Measurements from ENCODE around the gene PRR5L.
"Not testable (repeated sequence)": the region's sequence is repeated elsewhere in the genome, so short reads cannot be mapped to it uniquely, and the experiment has no call there.

Gene PRR5L

DNA sequence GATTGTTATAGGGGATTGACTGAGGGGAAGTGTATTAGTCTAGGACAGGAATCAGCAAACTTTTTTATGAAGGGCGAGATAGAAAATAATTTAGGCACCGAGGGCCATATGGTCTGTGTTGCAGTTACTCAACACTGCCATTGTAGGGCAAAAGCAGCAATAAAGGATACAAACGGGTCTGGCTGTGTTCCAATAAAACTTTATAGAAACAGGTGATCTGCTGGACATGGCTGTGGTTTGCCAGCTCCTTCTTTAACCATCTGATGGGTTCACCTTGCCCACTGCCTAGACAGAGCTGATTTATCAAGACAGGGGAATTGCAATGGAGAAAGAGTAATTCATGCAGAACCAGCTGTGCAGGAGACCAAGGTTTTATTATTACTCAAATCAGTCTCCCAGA lies 20.0 kb downstream of the PRR5L start:
- H3K4me3 ChIP-seq (ENCODE audit: control insufficient read depth, low read depth, low read length): no peak overlapping the region
- TF ChIP-seq, protein P1, sequence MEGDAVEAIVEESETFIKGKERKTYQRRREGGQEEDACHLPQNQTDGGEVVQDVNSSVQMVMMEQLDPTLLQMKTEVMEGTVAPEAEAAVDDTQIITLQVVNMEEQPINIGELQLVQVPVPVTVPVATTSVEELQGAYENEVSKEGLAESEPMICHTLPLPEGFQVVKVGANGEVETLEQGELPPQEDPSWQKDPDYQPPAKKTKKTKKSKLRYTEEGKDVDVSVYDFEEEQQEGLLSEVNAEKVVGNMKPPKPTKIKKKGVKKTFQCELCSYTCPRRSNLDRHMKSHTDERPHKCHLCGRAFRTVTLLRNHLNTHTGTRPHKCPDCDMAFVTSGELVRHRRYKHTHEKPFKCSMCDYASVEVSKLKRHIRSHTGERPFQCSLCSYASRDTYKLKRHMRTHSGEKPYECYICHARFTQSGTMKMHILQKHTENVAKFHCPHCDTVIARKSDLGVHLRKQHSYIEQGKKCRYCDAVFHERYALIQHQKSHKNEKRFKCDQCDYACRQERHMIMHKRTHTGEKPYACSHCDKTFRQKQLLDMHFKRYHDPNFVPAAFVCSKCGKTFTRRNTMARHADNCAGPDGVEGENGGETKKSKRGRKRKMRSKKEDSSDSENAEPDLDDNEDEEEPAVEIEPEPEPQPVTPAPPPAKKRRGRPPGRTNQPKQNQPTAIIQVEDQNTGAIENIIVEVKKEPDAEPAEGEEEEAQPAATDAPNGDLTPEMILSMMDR (conservative IDR thresholded peaks at IDR 0.05; ENCODE audit: control insufficient read depth, insufficient read depth, low read depth, low read length): no peak
- no peak for DNase-seq (ENCODE audit: low read depth)

DNA sequence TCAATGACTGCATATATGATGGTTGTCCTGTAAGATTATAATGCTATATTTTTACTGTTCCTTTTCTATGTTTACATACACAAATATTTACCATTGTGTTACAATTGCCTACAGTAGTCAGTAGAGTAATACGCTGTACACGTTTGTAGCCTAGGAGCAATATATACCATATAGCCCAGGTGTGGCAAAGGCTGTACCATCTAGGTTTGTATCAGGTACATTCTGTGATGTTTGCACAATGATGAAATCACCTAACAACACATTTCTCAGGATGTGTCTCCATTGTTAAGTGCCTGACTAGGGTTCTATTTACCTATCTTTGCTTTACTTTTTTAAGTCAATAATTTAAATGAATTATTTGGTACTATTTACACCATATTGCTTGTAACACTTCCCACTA lies 21.9 kb downstream of the PRR5L start:
- H3K4me3 ChIP-seq (ENCODE audit: control insufficient read depth, low read depth, low read length): no peak overlapping the region
- no peak for DNase-seq (ENCODE audit: low read depth)
- TF ChIP-seq, protein P1 (conservative IDR thresholded peaks at IDR 0.05; ENCODE audit: control insufficient read depth, insufficient read depth, low read depth, low read length): no peak

DNA sequence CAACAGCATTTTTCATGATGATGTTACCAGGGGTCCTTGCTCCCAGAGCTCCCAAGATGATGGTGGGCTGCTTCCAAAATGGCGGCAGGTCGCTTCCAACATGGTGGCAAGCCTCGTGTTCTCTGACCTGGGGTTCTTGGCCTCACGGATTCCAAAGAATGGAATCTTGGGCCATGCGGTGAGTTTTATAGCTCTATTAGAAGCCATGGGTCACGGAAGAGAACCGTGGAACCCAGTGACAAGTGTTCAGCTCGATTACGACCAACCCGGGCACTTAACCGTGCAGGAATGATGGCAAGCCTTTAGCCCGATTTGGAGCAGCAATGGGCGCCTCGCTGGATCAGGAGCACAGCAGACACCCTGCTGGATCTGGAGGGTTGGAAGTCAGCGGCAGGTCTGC lies 28.9 kb downstream of the PRR5L start:
- not testable (repeated sequence) for DNase-seq (ENCODE audit: low read depth); H3K4me3 ChIP-seq (ENCODE audit: control insufficient read depth, low read depth, low read length)

DNA sequence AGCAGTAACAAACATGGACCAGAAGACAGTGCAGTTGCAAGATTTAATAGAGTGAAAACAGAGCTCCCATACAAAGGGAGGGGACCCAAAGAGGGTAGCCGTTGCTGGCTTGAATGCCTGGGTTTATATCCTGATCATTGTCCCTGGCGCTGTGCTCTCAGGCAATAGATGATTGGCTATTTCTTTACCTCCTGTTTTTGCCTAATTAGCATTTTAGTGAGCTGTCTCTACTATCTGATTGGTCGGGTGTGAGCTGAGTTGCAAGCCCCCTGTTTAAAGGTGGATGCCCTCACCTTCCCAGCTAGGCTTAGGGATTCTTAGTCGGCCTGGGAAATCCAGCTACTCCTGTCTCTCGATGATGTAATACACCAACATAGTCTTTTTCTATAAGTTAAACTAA lies 29.3 kb downstream of the PRR5L start:
- DNase-seq (ENCODE audit: low read depth); H3K4me3 ChIP-seq (ENCODE audit: control insufficient read depth, low read depth, low read length): not testable (repeated sequence)

DNA sequence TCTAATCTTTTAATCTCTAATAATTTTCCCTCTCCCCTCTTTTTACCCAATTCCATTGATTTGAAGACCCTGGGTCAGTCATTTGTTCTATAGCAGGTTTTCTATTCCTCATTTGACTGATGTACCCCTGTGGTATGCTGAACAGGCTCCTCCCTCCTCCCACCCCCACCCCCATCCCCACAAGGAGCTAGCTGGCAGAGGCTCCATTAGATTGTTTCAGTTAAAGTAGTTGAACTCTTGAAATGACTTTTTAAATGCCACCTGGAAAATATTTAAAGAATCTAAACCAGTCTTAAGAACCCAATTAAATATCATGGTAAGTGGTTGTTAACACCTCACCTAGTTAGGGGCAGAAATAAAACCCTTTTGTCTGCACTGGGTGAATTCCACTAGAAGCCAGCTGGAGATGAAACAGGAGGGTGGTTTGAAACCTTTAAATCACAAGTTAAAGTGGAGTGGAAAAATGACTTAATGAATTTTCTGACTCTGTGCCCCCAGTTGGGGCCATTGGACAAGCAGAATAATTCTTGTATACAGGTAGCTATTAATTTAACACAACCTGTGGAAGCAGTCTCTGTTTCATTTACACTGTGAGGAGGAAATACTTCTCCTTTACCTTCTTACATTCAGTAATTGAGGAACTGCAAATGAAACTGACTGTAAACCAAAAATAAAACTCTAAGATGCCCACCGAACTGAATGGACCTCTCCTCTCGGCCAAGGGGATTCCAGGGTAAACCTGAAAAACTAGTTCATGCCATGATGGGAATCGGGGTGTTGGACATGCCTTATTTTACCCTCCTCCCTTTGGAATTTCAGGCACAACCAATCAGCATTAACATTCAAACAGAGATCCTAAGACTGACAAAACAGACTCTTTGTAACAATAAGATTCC lies 30.7 kb downstream of the PRR5L start:
- no peak overlapping the region for H3K4me3 ChIP-seq (ENCODE audit: control insufficient read depth, low read depth, low read length)
- no peak for DNase-seq (ENCODE audit: low read depth)
- TF ChIP-seq, protein P1 (conservative IDR thresholded peaks at IDR 0.05; ENCODE audit: control insufficient read depth, insufficient read depth, low read depth, low read length): no peak

DNA sequence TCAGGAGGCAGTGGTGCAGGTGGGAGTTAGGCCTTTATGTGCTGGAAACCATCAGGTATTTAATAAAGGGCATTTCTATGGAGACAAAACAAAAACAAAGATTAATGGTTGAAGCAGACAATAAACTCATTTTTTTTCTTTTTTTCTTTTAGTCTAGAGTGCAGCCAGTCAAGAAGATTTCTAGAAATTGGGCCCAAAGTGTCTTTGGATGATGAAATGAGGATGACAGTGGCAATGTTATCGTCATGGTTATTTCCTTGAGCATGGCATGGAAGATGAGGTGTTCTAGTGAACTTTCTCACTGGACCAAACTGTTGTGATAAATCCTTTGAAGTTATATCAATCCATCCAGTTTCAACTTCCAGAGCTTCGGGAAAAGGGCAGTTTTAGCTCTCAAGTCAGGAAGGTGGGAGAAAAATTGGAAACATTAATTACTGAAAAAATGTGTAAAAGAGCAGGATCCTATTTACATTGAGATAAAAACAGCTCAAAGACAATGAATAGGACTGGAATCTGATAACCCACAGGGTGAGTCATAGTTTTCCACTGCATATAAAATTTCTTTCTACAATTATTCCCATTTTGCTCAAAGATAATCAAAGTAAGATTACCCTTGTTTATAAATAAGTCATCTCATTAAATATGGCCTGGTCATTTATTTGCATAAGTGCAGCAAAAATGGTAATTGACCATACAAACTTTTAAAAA lies 33.0 kb downstream of the PRR5L start:
- TF ChIP-seq, protein P1 (conservative IDR thresholded peaks at IDR 0.05; ENCODE audit: control insufficient read depth, insufficient read depth, low read depth, low read length): no peak
- DNase-seq (ENCODE audit: low read depth): no peak
- H3K4me3 ChIP-seq (ENCODE audit: control insufficient read depth, low read depth, low read length): no peak overlapping the region

DNA sequence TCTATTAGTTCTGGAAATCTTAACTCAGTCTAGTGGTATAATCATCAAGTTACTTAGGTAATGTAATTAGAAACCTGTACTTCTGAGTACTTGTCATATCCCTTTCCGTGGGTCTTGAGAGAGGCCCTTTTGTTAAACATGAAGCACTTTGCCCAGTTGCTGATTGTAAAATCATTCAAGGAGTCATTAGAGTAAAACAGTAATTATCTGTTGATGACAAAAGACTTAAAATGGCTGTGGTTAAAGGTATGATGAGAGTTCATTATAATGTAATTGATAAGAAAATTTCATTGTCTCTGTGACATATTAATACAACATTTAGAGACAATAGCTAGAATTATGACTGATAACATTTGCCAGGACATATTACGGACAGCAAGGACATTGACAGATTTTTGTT lies 34.3 kb downstream of the PRR5L start:
- H3K4me3 ChIP-seq (ENCODE audit: control insufficient read depth, low read depth, low read length): no peak overlapping the region
- TF ChIP-seq, protein P1 (conservative IDR thresholded peaks at IDR 0.05; ENCODE audit: control insufficient read depth, insufficient read depth, low read depth, low read length): no peak
- no peak for DNase-seq (ENCODE audit: low read depth)

Measured in fibroblast of mammary gland (primary cell).